ENCODE measurements around the gene PNLIPRP2.

PNLIPRP2 gene

DNA sequence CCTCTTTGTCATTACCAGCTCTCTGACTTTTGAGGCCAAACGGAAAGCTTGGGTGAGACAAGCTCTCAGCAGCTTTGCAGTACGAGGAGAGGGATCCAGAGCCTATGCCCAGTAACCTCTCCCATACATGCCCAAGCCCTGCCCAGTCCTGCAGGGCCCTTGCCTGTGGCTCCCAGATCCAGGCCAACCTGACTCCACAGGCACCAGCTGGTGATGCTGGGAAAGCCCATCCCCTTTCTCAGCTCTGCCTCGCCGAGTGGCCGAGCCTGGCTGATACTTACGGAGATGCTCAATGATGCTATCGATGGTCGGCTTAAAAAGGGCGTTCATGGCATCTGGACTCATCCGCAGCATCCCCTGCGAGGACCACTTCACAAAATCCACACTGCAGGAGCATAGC is 55.4 kb downstream of the PNLIPRP2 start:
- no peaks in the 10 kb centered on the region for H3K9me3 ChIP-seq (ENCODE audit: control insufficient read depth, insufficient read depth, low read depth, low read length)
- H3K36me3 ChIP-seq (ENCODE audit: control insufficient read depth in 2 of 2, insufficient read depth in 1 of 2, low read length in 2 of 2) = peaks cover 0 to 35% of the 10 kb centered on the region in 2 experiments; a peak in 1 of 3 replicates
- no peak overlapping the region for H3K4me3 ChIP-seq (ENCODE audit: low read depth, low read length)
- CTCF ChIA-PET = interaction anchor here (1.1 kb wide), 1 partner anchor 112 kb away, joined by 4 read pairs; no protein-coding TSS in a partner anchor
- no peak overlapping the region for H3K27ac ChIP-seq (ENCODE audit: extremely low read depth, low read depth, low read length)
- peaks cover 3% of the 10 kb centered on the region; the same call in 1 of the 2 replicates for H3K4me1 ChIP-seq (ENCODE audit: control insufficient read depth, insufficient read depth, low read length)
- POLR2A ChIA-PET = no interaction called here
- no peak for TF ChIP-seq MZF1 (tag by site-specific recombination; IDR thresholded peaks at IDR 0.05; ENCODE audit: borderline replicate concordance)

DNA sequence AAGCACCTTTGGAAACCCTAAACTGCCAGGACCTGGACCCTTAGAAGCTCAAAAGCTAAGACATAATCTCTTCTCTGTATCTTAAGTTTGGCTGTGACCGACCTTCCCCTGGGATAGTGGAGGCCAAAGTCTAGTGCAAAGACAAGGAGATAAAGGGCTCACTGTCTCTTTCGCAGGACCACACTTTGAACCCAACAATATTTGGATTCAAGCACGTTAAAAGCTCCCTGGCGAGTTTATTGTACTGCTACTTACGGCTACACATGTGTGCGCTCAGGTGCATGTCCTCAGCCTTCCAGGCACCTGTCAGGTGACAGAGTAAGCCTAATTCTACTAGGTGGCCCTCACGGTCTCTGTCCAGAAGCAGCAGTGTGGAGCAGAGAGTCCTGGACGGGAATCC is 55.9 kb downstream of the PNLIPRP2 start:
- Histone ChIP-seq H3K27ac (ENCODE audit: extremely low read depth, low read depth, low read length) (no peak overlapping the region), H3K36me3 (ENCODE audit: control insufficient read depth in 2 of 2, insufficient read depth in 1 of 2, low read length in 2 of 2) (peaks cover 0 to 41% of the 10 kb centered on the region in 2 experiments; a peak in 1 of 3 replicates), H3K9me3 (ENCODE audit: control insufficient read depth, insufficient read depth, low read depth, low read length) (no peaks in the 10 kb centered on the region), H3K4me1 (ENCODE audit: control insufficient read depth, insufficient read depth, low read length) (no peaks in the 10 kb centered on the region; the same call in 1 of the 2 replicates), H3K4me3 (ENCODE audit: low read depth, low read length) (no peak overlapping the region)
- POLR2A ChIA-PET = no interaction called here
- CTCF ChIA-PET = no interaction called here
- TF ChIP-seq GLI2 (tag by site-specific recombination; IDR thresholded peaks at IDR 0.05; ENCODE audit: borderline replicate concordance, low read depth) = no peak
- TF ChIP-seq, protein P1, sequence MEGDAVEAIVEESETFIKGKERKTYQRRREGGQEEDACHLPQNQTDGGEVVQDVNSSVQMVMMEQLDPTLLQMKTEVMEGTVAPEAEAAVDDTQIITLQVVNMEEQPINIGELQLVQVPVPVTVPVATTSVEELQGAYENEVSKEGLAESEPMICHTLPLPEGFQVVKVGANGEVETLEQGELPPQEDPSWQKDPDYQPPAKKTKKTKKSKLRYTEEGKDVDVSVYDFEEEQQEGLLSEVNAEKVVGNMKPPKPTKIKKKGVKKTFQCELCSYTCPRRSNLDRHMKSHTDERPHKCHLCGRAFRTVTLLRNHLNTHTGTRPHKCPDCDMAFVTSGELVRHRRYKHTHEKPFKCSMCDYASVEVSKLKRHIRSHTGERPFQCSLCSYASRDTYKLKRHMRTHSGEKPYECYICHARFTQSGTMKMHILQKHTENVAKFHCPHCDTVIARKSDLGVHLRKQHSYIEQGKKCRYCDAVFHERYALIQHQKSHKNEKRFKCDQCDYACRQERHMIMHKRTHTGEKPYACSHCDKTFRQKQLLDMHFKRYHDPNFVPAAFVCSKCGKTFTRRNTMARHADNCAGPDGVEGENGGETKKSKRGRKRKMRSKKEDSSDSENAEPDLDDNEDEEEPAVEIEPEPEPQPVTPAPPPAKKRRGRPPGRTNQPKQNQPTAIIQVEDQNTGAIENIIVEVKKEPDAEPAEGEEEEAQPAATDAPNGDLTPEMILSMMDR (tag by site-specific recombination; IDR thresholded peaks at IDR 0.05) = no peak
- TF ChIP-seq MEIS1 (CRISPR knock-in tag; IDR thresholded peaks at IDR 0.05; ENCODE audit: borderline replicate concordance) = no peak
- no peak for TF ChIP-seq ZNF626 (tag by site-specific recombination; IDR thresholded peaks at IDR 0.05)
- TF ChIP-seq, protein P2, sequence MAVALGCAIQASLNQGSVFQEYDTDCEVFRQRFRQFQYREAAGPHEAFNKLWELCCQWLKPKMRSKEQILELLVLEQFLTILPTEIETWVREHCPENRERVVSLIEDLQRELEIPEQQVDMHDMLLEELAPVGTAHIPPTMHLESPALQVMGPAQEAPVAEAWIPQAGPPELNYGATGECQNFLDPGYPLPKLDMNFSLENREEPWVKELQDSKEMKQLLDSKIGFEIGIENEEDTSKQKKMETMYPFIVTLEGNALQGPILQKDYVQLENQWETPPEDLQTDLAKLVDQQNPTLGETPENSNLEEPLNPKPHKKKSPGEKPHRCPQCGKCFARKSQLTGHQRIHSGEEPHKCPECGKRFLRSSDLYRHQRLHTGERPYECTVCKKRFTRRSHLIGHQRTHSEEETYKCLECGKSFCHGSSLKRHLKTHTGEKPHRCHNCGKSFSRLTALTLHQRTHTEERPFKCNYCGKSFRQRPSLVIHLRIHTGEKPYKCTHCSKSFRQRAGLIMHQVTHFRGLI (tag by site-specific recombination; IDR thresholded peaks at IDR 0.05) = no peak
- TF ChIP-seq ZNF433 (tag by site-specific recombination; IDR thresholded peaks at IDR 0.05; ENCODE audit: low read depth) = no peak
- no peak for TF ChIP-seq ZNF214 (tag by site-specific recombination; IDR thresholded peaks at IDR 0.05; ENCODE audit: borderline replicate concordance)
- TF ChIP-seq SP7 (tag by site-specific recombination; IDR thresholded peaks at IDR 0.05) = no peak
- TF ChIP-seq ZNF37A (tag by site-specific recombination; IDR thresholded peaks at IDR 0.05) = no peak
- TF ChIP-seq ZFP69B (tag by site-specific recombination; IDR thresholded peaks at IDR 0.05) = no peak
- TF ChIP-seq HOXD13 (CRISPR knock-in tag; IDR thresholded peaks at IDR 0.05; ENCODE audit: borderline replicate concordance) = no peak
- no peak for TF ChIP-seq ZNF837 (tag by site-specific recombination; IDR thresholded peaks at IDR 0.05)
- TF ChIP-seq TCF7L2 (IDR thresholded peaks at IDR 0.05; ENCODE audit: borderline replicate concordance, low read depth, low read length) = no peak

DNA sequence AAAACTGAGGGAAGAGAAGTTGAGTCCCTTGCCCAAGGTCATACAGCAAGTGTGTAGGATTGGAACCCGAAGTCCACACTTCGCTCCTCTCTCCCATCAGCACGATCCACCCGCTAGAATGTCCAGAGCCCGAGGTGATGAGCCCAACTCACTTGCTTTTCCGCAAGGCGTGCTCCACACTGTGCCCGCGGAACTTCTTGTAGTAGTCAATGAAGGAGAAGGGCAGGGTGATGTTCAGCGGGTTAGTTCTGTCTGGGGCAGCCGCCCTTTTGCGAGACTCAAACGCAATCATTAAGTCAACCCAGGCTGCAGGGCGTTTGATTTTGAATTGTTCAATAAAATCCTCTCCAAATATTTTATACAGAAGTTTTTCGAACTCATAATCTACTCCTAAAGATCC is 58.6 kb downstream of the PNLIPRP2 start:
- H3K4me1 ChIP-seq (ENCODE audit: control insufficient read depth, insufficient read depth, low read length) = no peaks in the 10 kb centered on the region
- ChIA-PET POLR2A (no interaction called here), CTCF (interaction anchor here (1.0 to 6.1 kb wide), 2 partner anchors 51 to 108 kb away, joined by 4 to 109 read pairs; no protein-coding TSS in a partner anchor)
- H3K27ac ChIP-seq (ENCODE audit: extremely low read depth, low read depth, low read length) = no peak overlapping the region
- peaks cover 0 to 34% of the 10 kb centered on the region in 2 experiments; a peak in 1 of 3 replicates for H3K36me3 ChIP-seq (ENCODE audit: control insufficient read depth in 2 of 2, insufficient read depth in 1 of 2, low read length in 2 of 2)
- no peak for TF ChIP-seq ZNF416 (tag by site-specific recombination; IDR thresholded peaks at IDR 0.05)
- no peak overlapping the region for H3K4me3 ChIP-seq (ENCODE audit: low read depth, low read length)
- no peaks in the 10 kb centered on the region for H3K9me3 ChIP-seq (ENCODE audit: control insufficient read depth, insufficient read depth, low read depth, low read length)

DNA sequence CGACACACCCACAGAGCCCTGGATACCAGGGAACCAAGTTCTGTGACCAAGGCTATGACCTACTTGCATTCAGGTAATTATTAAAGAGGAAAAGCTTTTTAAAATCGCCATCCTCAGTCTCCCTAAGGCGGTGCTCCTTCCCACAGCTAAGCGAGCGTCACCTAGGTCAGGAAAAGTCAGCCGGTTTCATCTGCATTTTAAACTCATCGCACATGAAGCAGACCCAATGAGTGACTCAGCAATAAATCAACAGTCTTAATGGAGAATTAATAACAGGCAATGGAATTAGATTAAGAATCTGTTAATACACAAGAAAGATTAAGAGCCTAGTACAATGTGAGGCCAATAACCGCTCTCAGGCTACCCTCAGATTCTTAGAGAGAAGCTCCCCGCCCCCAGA is 62.4 kb downstream of the PNLIPRP2 start:
- Histone ChIP-seq H3K4me1 (ENCODE audit: control insufficient read depth, insufficient read depth, low read length) (no peaks in the 10 kb centered on the region), H3K27ac (ENCODE audit: extremely low read depth, low read depth, low read length) (no peak overlapping the region), H3K9me3 (ENCODE audit: control insufficient read depth, insufficient read depth, low read depth, low read length) (no peaks in the 10 kb centered on the region), H3K4me3 (ENCODE audit: low read depth, low read length) (no peak overlapping the region), H3K36me3 (ENCODE audit: control insufficient read depth in 2 of 2, insufficient read depth in 1 of 2, low read length in 2 of 2) (peaks cover 0 to 17% of the 10 kb centered on the region in 2 experiments; a peak in 1 of 3 replicates)
- CTCF ChIA-PET = interaction anchor here (0.6 to 6.1 kb wide), 14 partner anchors 9 to 492 kb away, joined by 3 to 109 read pairs (median 6); no protein-coding TSS in a partner anchor
- POLR2A ChIA-PET = interaction anchor here (1.0 kb wide), 1 partner anchor 9 kb away, joined by 4 read pairs; no protein-coding TSS in a partner anchor
- TF ChIP-seq ZNF302 (tag by site-specific recombination; IDR thresholded peaks at IDR 0.05; ENCODE audit: low read depth) = no peak
- TF ChIP-seq, protein P3, sequence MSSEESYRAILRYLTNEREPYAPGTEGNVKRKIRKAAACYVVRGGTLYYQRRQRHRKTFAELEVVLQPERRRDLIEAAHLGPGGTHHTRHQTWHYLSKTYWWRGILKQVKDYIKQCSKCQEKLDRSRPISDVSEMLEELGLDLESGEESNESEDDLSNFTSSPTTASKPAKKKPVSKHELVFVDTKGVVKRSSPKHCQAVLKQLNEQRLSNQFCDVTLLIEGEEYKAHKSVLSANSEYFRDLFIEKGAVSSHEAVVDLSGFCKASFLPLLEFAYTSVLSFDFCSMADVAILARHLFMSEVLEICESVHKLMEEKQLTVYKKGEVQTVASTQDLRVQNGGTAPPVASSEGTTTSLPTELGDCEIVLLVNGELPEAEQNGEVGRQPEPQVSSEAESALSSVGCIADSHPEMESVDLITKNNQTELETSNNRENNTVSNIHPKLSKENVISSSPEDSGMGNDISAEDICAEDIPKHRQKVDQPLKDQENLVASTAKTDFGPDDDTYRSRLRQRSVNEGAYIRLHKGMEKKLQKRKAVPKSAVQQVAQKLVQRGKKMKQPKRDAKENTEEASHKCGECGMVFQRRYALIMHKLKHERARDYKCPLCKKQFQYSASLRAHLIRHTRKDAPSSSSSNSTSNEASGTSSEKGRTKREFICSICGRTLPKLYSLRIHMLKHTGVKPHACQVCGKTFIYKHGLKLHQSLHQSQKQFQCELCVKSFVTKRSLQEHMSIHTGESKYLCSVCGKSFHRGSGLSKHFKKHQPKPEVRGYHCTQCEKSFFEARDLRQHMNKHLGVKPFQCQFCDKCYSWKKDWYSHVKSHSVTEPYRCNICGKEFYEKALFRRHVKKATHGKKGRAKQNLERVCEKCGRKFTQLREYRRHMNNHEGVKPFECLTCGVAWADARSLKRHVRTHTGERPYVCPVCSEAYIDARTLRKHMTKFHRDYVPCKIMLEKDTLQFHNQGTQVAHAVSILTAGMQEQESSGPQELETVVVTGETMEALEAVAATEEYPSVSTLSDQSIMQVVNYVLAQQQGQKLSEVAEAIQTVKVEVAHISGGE (tag by site-specific recombination; conservative IDR thresholded peaks at IDR 0.05; ENCODE audit: low read depth) = no peak
- no peak for TF ChIP-seq ZNF16 (tag by site-specific recombination; IDR thresholded peaks at IDR 0.05; ENCODE audit: low read depth)
- no peak for TF ChIP-seq ZNF394 (tag by site-specific recombination; IDR thresholded peaks at IDR 0.05; ENCODE audit: borderline replicate concordance)
- TF ChIP-seq ZNF558 (tag by site-specific recombination; IDR thresholded peaks at IDR 0.05) = no peak
- no peak for TF ChIP-seq SP3 (tag by site-specific recombination; IDR thresholded peaks at IDR 0.05)

Data from HEK293 (cell line).